ENCODE results near the gene TCAP.

Gene TCAP

GRCh38 chr17:39663688-39664580, 1.2 kb upstream of the TCAP start:
- Histone ChIP-seq H3K9me2 (replicated peaks; ENCODE audit: insufficient read depth, low read length) (no peaks in the 10 kb centered on the region), H3K27ac (ENCODE audit: low read depth, low read length) (no peak overlapping the region), H3K79me2 (ENCODE audit: insufficient read depth, low read length) (no peaks in the 10 kb centered on the region), H4K20me1 (ENCODE audit: low read depth, low read length) (no peaks in the 10 kb centered on the region), H3K4me3 (ENCODE audit: insufficient read depth, low read length, poor library complexity, severe bottlenecking) (no peak overlapping the region), H3K9me3 (ENCODE audit: insufficient read depth, low read length) (no peaks in the 10 kb centered on the region), H3F3A (ENCODE audit: insufficient read depth) (no peaks in the 10 kb centered on the region), H3K36me3 (ENCODE audit: low read length) (no peaks in the 10 kb centered on the region), H3K4me2 (ENCODE audit: low read depth, low read length, poor library complexity, severe bottlenecking) (no peak overlapping the region), H3K9ac (ENCODE audit: low read length) (no peak overlapping the region), H2AFZ (ENCODE audit: low read depth, low read length, severe bottlenecking) (no peak overlapping the region), H3K27me3 (ENCODE audit: low read length) (no peaks in the 10 kb centered on the region)
- no peak for TF ChIP-seq EZH2phosphoT487 (conservative IDR thresholded peaks at IDR 0.05; ENCODE audit: low read length)
- TF ChIP-seq CTCF (IDR thresholded peaks at IDR 0.05; ENCODE audit: insufficient read depth, low read length, poor library complexity, severe bottlenecking): no peak

- Histone ChIP-seq H3K79me2 (ENCODE audit: insufficient read depth, low read length) (no peaks in the 10 kb centered on the region), H2AFZ (ENCODE audit: low read depth, low read length, severe bottlenecking) (no peak overlapping the region), H3K27me3 (ENCODE audit: low read length) (no peaks in the 10 kb centered on the region), H3K36me3 (ENCODE audit: low read length) (no peaks in the 10 kb centered on the region), H3F3A (ENCODE audit: insufficient read depth) (no peaks in the 10 kb centered on the region), H4K20me1 (ENCODE audit: low read depth, low read length) (no peaks in the 10 kb centered on the region), H3K9ac (ENCODE audit: low read length) (no peak overlapping the region), H3K4me2 (ENCODE audit: low read depth, low read length, poor library complexity, severe bottlenecking) (no peak overlapping the region), H3K9me3 (ENCODE audit: insufficient read depth, low read length) (no peaks in the 10 kb centered on the region), H3K4me3 (ENCODE audit: insufficient read depth, low read length, poor library complexity, severe bottlenecking) (no peak overlapping the region), H3K27ac (ENCODE audit: low read depth, low read length) (no peak overlapping the region), H3K9me2 (replicated peaks; ENCODE audit: insufficient read depth, low read length) (no peaks in the 10 kb centered on the region)
- TF ChIP-seq EZH2phosphoT487 (conservative IDR thresholded peaks at IDR 0.05; ENCODE audit: low read length): no peak
- no peak for TF ChIP-seq CTCF (IDR thresholded peaks at IDR 0.05; ENCODE audit: insufficient read depth, low read length, poor library complexity, severe bottlenecking)
Observed at GRCh38 chr17:39665642-39666224, 584 bp downstream of the TCAP start.

- Histone ChIP-seq H3K27ac (ENCODE audit: low read depth, low read length) (no peak overlapping the region), H3K4me2 (ENCODE audit: low read depth, low read length, poor library complexity, severe bottlenecking) (no peak overlapping the region), H3K9me3 (ENCODE audit: insufficient read depth, low read length) (no peaks in the 10 kb centered on the region), H3K36me3 (ENCODE audit: low read length) (no peaks in the 10 kb centered on the region), H3K27me3 (ENCODE audit: low read length) (no peaks in the 10 kb centered on the region), H3K9me2 (replicated peaks; ENCODE audit: insufficient read depth, low read length) (no peaks in the 10 kb centered on the region), H4K20me1 (ENCODE audit: low read depth, low read length) (no peaks in the 10 kb centered on the region), H3K4me3 (ENCODE audit: insufficient read depth, low read length, poor library complexity, severe bottlenecking) (no peak overlapping the region), H3F3A (ENCODE audit: insufficient read depth) (no peaks in the 10 kb centered on the region), H3K79me2 (ENCODE audit: insufficient read depth, low read length) (no peaks in the 10 kb centered on the region), H3K9ac (ENCODE audit: low read length) (no peak overlapping the region), H2AFZ (ENCODE audit: low read depth, low read length, severe bottlenecking) (no peak overlapping the region)
- TF ChIP-seq CTCF (IDR thresholded peaks at IDR 0.05; ENCODE audit: insufficient read depth, low read length, poor library complexity, severe bottlenecking) (no peak), EZH2phosphoT487 (conservative IDR thresholded peaks at IDR 0.05; ENCODE audit: low read length) (no peak)
Observed at GRCh38 chr17:39666231-39666600, 1.1 kb downstream of the TCAP start.

All from SU-DHL-6 (cell line).